ENCODE data around the gene SYNE3.

The SYNE3 gene

DNA sequence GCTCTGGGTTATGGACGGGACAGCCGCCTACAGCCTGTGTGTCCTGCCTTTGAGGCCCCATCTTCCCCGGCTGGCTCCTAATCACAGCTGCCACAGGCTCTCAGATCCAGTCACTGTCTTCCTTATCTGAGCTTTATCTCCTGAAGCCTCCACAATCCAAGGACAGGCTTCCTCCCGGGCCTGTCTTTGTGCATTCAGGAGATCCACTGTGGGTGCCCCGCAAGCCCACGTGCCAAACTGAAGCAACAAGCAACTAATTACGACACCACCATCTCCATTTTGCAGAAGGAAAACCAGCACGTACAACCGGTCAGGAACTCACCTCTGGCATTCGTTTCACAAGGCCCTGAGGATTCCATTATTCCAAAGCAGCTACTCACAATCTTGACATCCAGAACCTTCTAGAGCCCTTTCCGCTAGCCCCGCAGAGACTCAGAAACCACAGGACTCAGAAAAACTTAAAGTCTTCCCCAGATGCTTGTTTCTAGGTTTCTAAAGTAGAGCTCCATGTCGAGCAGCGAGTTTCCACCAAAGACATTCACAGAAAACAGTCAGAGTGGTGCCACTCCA lies 14.0 kb downstream of the SYNE3 start:
- TF ChIP-seq, protein P1, sequence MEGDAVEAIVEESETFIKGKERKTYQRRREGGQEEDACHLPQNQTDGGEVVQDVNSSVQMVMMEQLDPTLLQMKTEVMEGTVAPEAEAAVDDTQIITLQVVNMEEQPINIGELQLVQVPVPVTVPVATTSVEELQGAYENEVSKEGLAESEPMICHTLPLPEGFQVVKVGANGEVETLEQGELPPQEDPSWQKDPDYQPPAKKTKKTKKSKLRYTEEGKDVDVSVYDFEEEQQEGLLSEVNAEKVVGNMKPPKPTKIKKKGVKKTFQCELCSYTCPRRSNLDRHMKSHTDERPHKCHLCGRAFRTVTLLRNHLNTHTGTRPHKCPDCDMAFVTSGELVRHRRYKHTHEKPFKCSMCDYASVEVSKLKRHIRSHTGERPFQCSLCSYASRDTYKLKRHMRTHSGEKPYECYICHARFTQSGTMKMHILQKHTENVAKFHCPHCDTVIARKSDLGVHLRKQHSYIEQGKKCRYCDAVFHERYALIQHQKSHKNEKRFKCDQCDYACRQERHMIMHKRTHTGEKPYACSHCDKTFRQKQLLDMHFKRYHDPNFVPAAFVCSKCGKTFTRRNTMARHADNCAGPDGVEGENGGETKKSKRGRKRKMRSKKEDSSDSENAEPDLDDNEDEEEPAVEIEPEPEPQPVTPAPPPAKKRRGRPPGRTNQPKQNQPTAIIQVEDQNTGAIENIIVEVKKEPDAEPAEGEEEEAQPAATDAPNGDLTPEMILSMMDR (conservative IDR thresholded peaks at IDR 0.05; ENCODE audit: low read depth) = no peak
- DNase-seq (ENCODE audit: low spot score) = no peak
- CTCF ChIA-PET = interaction anchor here (0.7 kb wide), 2 partner anchors 15 to 34 kb away, joined by 3 to 4 read pairs; no protein-coding TSS in a partner anchor
- POLR2A ChIA-PET (ENCODE audit: low non-redundant PET) = no interaction called here
- H3K27ac ChIP-seq = no peak overlapping the region

DNA sequence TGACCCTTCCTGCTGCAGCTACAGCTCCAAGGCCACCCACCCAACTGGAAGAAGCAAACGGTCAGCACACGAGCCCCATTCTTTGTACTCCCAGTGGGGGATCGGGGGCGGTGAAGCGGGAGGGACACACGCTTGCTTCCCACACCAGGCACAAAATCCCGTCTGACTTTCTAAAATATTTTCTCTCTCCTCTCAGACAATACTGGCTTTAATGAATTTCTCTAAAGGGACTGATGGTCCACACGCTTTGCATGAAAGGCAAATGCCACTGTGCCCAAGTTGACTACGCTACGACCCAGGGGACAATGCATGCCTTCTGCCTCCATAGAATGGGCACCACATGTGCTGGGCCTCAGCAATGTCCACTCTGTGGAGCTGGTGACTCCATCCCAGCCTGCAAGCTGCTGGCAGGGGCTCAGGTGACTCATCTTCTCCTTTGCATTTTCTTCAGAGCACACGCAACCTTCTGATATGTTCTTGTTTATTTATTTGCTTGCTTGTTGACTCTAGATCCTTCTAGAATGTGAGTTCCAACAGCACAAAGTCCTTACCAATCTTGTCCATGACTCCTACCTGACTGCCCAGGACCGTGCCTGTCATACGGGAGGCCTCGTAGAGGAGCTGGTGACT lies 15.6 kb downstream of the SYNE3 start:
- DNase-seq (ENCODE audit: low spot score) = no peak
- CTCF ChIA-PET = interaction anchor here (0.5 kb wide), 1 partner anchor 21 kb away, joined by 4 read pairs; no protein-coding TSS in a partner anchor
- TF ChIP-seq, protein P1 (conservative IDR thresholded peaks at IDR 0.05; ENCODE audit: low read depth) = no peak
- H3K27ac ChIP-seq = peak overlapping the region; percentile 28; the same call in 1 of the 2 replicates
- POLR2A ChIA-PET (ENCODE audit: low non-redundant PET) = no interaction called here

DNA sequence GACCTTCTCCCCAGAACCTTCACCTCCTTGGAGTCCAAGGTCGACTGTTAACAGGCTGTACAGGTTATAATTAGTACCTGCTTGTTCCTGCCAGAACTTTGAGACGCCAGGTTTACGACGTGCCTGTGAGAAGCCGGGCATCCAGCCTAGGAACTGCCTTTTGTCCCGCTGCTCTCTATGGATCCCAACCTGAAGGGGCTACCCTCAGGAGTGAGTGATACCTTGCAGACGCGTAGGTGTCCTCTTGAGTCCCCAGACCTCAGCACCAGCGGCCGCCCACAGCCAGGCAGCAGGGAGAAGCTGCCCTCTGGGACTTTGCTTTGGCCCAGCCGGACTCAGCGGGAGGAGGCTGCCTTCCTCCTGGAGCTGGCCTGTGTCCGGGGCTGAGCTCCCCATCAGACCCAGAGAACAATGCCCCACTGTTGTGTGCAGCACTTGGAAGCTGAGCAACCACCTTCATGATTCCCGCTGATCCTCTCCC lies 16.2 kb downstream of the SYNE3 start:
- ChIA-PET POLR2A (ENCODE audit: low non-redundant PET) (interaction anchor here (1.0 kb wide), 1 partner anchor 14 kb away, joined by 6 read pairs; no protein-coding TSS in a partner anchor), CTCF (no interaction called here)
- DNase-seq (ENCODE audit: low spot score) = no peak
- H3K27ac ChIP-seq = no peak overlapping the region
- TF ChIP-seq, protein P1 (conservative IDR thresholded peaks at IDR 0.05; ENCODE audit: low read depth) = no peak

DNA sequence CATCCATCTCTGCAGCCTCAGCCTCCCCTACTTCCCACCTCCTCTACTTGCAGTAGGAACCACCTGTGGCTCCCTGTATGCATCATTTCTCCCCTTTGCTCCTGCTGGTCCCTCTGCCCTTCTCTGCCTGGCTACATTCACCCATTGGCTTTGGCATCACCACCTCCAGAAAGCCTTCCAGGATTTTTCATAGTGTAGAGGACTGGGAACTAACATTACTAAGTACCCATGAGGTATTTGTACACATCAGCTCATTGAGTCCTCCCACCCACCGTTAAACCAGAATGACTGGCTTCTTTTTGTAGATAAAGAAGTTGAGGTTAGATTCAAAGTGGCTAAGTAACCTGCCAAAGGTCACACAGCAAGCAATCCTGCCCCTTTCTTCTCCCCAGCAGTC lies 17.1 kb downstream of the SYNE3 start:
- DNase-seq (ENCODE audit: low spot score) = no peak
- TF ChIP-seq, protein P1 (conservative IDR thresholded peaks at IDR 0.05; ENCODE audit: low read depth) = no peak
- POLR2A ChIA-PET (ENCODE audit: low non-redundant PET) = interaction anchor here (1.0 kb wide), 1 partner anchor 15 kb away, joined by 6 read pairs; no protein-coding TSS in a partner anchor
- CTCF ChIA-PET = no interaction called here
- peak overlapping the region; percentile 5; the same call in 1 of the 2 replicates for H3K27ac ChIP-seq

DNA sequence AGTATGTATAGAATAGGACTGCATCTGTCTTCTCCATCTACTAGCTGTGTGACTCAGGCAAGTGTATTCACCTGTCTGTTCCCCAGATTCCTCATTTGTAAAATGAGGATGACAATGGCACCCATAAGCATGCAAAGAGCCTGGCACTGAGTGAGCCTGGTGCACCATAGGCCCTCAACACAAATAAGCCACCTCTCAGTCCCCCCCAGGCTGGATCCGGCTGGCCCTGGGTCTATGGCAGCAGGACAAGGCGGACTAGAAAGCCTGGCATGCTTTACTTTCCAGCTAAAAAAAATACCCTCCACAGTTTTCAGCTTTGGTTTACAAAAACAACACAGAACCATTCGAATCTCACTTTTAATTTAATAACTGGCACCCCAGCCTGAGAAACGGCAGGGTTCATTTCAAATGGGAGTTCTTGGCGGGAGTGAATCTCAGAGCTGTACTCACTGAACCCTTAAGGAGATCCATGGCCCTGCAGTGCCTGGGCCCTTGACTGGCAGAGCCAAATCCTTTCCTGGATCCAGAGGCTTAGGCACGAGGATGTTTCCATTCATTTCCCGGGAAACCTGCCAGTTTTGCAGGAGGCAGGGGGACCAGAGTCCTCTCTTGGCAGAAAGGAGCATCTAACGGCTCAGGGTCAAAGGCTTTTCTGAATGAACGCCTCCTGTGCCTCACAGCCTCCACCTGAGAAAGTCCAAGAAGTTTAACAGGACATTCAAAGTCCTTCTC lies 17.7 kb downstream of the SYNE3 start:
- peak overlapping the region; percentile 5; the same call in 1 of the 2 replicates for H3K27ac ChIP-seq
- ChIA-PET CTCF (no interaction called here), POLR2A (ENCODE audit: low non-redundant PET) (no interaction called here)
- no peak for DNase-seq (ENCODE audit: low spot score)
- TF ChIP-seq, protein P1 (conservative IDR thresholded peaks at IDR 0.05; ENCODE audit: low read depth) = no peak

DNA sequence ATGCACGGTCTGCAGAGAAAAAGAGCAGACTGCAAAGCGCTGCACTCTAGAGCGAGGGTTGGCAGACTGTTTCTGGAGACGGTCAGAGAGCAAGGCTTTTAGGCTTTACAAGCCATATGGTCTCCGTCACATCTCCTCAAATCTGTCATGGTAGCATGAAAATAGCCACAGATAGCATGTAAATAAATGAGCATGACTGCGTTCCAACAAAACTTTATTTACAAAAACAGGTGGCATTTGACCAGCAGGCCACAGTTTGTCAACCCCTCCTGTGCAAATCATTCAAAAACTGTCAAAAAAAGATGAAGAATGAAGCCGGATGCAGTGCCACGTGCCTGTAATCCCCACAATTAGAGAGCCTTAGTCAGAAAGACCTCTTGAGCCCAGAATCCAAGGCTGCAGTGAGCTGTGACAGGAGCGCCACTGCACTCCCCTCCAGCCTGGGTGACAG lies 18.9 kb downstream of the SYNE3 start:
- no peak overlapping the region for H3K27ac ChIP-seq
- ChIA-PET POLR2A (ENCODE audit: low non-redundant PET) (no interaction called here), CTCF (no interaction called here)
- TF ChIP-seq, protein P1 (conservative IDR thresholded peaks at IDR 0.05; ENCODE audit: low read depth) = no peak
- DNase-seq (ENCODE audit: low spot score) = no peak

Data from RWPE1 (cell line).